HS-27A (cell line): ENCODE data around the gene SCGB3A2.

Source experiments
- DNase-seq: peaks from one replicate; pipeline ENCODE4 v3.0.0-alpha.2; 2012; ENCODE audit warnings: low read depth, missing footprints

Gene SCGB3A2, protein sequence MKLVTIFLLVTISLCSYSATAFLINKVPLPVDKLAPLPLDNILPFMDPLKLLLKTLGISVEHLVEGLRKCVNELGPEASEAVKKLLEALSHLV

DNA sequence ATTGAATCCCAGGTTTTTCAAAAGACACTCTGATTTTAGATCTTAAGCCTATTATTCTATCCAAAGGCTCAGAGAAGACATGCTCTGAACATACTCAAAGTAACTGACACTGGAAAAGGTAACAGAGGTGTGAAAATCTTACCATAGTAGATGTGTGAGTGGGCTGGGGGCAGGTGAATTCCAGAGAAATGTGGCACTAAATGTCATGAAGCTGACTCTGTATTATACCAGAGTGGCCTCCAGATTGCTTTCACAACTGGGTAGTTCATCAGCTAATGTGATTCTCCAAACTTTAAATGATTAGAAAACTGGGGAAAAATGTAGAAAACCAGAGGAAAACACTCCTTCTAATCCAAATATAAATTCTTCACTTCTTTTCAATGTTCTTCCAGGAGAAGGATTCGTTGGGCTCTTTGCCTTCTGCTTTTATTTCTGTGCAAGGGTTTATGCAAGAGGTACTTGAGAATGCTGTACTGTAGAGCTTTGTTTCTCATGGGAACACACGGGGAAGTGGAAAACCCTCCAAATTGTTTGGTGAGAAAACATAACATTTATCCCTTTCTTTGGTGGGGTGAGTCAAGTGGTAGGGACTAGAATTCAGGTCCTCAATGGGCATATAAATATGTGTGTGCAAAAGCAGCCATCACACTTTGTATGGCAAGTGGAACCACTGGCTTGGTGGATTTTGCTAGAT lies at the start of gene SCGB3A2:
TSS of gene SCGB3A2 (plus strand) at position 646 of the 694 bp plus-strand sequence. CDS start 93 bp downstream, outside the sequence.
- no peak for DNase-seq

DNA sequence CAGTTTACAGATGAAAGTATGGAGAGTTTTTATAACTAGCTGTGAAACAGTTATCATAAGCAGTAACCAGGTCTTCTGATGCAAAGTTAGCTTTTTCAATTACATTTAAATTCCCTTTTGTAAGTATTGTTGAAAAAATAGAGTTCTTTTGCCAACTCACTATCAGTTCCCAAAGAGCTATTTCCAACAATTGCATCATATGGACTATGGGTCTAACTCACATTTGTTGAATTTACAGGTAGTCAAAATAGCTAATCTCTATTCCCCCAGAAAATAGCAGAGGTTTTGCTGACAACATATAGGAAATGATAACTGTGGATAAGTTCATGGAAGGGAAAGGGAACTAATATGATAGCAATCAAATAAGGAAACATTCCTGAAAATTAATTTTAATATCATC lies 48.5 kb upstream of the SCGB3A2 start:
- no peak for DNase-seq

DNA sequence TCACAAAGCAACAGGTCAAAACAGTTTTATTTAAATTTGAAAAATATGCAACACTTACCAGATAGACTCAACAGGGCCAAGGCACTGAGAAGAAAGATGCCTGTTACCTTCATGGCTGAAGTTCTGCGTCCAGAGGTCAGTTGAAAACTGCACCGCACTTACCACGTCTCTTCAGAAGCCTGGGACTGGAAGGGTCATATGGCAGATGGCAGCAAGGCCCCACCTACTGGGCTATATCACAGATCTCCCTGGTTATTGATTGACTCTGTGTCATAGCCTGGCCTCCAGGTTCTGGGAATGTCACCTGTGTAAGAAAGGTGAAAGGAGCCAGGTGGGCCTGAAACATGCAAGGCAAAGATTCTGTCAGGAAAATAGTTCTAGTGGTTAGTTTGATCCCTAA lies 47.0 kb upstream of the SCGB3A2 start, which contains the start of gene SPINK1:
TSS of gene SPINK1 (minus strand) at position 207 of the 400 bp plus-strand sequence. CDS start at position 113, 94 bp downstream.
- DNase-seq = no peak

DNA sequence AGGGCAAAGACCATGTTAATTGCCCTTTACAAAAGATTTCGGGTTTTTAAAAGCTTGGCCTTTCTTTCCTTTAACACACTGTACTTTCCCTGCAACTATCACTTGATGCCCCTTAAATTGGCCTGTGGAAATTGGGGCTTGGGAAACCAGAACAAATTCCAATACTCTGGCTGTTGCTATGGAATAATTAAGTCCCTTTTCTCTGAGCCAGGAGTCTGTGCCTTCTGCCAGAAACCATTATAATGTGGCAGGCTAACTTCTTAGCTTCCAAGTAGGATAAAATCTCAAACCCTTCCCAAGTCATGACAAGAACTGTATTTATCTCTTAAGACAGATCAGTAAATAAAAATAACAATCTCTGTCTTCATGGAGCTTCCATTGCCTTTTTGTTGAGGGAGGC lies 46.0 kb upstream of the SCGB3A2 start:
- DNase-seq = no peak

DNA sequence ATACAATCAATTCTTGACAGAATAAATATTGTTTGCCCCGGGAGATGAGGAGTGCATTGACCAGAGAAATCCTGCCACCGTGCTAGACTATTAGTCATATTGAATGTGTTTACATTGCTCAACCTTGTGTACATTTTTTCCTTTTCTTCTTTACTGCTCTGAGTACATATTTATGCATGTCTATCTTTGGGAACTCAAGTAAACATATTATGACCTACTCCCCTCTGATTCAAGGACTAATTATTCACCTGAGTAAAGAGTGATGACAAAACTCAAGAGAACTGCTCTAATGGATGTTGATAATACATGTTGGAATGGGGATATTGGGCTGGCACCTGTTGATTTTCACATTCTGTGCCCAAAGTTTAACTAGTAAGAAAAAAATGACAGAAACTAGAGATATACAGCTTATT lies 43.1 kb upstream of the SCGB3A2 start:
- no peak for DNase-seq

DNA sequence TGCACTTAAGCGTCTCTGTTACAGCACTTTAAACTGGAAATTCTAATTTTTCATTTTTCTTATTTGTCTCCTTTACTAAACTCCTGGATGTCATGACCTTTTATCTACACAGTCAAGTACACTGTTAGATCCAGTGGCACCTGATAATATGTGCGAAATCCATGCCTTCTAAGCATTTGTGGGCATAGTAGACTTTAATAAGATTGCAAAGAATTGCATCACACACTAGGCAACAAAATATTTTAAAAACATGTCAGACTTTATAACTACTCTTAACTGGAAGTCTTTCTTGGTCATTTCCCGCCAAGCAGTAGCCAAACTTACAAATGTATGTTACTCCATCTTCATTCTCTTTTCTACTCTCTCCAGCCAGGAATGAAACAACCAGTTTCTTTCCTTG lies 42.1 kb upstream of the SCGB3A2 start:
- no peak for DNase-seq

DNA sequence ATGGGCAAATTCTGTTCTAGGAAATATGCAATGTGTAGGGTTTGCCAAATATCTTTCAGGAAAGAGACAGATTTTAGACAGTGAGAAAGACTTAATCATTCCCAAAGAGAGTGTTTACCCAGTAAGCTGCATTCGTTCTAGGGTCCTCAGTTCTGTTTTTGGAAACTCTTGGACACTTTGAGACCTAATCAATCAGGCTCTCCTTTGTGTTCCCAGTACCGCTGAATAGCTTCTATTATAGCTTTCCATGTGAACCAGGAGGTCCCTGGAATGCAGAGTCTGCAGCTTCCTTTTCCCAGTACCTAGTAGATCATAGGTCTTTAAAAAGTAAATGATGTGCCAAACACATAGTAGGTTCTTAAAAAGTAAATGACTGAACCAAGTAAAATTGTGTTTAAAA lies 35.6 kb upstream of the SCGB3A2 start:
- DNase-seq = no peak

DNA sequence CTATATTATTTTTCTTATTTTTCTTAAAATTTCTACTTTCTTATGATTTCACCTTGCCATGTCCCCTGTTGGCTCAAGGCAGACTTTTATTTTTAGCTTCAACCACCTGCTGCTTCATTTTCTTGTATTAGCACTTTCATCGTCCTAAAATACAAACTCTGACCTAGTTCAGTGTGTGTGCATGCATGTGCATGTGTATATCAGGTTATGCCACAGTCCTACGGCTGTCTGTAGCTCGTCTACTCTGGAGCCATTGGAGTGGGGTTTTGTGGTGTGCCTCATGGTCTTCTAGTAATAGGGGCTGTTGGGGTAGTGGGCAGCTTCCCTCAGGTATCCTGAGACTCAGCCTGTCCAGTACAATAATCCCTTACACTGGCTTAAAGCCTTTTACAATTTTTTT lies 33.7 kb upstream of the SCGB3A2 start:
- DNase-seq = no peak

DNA sequence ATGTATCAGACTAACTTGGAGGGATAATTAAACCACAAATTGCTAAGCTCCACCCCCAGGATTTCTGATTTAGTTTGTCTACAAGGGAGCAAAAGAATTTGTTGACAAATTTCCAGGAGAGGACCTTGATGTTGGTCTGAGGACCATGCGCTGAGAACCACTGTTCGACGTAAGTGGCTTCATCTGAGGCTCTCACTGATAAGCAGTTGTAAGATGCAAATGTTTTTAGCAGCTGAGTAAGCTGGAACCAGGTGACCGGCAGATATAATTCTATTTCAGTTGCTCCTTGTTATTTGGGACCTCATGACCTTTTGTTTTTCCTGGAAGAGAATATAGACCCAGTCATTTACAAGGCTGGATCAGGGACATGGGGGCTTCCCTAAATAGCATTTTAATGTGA lies 32.9 kb upstream of the SCGB3A2 start:
- DNase-seq = no peak

DNA sequence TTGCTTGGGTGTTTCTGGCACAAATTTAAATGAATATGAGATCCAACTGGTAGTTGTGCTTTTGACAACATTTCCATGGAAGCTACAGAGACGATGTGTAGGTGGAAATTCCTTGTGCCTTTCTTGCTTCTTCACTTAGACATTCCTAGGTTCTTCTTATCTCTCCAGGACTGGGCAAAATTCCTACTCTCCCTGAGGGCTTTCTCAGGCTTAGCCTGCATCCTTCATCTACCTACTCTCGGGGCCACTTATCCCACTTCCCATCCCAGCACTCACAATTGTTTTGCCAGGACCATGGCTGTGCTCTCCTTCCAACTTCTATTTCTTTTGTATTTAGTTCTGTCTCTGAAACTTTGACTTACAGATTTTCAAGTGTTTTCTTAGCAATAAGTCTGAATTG lies 29.3 kb upstream of the SCGB3A2 start:
- no peak for DNase-seq

DNA sequence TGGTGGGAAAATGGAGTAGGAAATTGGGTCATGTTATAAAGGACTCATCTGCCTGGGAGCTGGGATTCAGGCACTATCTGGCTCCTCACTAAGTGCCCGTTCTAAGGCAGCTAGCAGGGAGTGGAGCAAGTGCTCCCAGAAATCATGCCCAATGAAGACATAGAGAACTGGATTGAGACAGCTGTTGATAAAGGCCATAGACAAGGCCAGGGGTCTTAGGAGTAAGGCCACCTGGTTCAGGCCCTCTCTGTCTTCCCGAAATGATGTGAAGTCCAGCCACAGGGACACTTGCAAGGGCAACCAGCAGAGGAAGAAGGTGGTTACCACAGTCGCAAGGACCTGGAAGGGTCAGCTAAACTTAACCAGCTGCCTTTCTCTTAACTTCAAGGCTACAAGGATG lies 26.9 kb upstream of the SCGB3A2 start:
- DNase-seq = no peak

DNA sequence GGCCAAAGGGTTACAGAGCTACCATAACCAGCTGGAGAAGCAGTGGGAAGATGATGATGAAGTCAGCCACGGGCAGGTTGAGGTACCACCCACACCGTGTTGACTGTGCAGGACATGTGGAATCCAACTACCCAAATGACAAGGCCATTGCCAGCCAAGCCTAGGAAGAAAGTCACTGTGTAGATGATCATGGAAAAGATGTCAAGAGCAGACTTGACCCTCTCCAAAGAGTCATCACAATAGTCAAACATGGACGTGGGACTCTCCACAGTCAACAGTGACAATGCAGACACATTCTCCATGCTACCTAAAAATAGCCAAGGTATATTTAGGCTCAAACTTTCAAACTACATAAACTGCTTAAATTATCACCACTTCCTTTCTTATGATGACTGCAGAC lies 26.1 kb upstream of the SCGB3A2 start:
- no peak for DNase-seq

DNA sequence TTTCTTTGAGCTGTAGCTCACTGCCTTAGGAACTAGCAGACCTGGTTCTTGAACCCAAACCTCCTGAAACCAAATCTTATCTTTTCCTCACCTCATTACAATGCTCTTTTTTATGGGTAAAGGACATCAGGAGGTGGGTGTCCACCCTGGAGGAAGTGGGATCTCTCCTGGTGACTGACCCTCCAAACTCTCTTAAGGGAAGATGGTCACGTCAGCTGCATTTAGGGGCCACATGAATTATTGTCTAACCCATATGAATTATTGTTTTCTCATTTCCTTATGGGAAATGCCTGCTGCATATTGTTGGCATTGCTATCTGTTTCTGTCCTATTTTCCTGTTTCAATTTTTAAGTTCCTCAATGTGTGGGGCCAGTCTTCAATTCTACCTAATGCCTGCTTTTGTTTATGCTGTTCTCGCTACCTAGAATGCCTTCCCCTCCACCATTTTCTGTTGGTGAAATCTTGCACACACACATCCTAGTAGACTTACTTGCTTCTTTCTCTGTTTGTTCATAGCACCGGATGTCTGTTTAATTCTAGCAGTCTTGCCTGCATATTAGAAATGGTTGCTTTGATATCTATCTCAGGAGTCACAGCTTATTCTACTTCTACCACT lies 25.0 kb upstream of the SCGB3A2 start:
- no peak for DNase-seq

DNA sequence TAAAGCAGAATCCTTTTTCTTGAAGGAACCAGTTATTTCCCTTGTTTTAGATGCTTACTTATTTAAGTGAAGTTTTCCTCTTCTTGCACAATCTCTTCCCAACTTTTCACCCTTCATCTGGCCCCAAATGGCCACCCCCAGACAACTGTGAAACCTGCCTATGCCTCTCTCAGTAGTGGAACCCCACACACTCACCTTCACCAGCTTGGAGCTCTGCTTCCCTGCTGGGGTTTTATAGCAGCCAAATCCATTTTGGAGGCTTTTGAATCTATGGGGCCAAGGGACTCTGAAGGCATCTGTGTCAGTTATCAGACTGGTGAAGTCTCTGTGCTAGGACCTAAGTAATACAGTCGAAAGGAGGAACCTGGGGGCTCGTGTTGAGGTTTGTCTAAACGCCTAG lies 24.2 kb upstream of the SCGB3A2 start:
- no peak for DNase-seq

DNA sequence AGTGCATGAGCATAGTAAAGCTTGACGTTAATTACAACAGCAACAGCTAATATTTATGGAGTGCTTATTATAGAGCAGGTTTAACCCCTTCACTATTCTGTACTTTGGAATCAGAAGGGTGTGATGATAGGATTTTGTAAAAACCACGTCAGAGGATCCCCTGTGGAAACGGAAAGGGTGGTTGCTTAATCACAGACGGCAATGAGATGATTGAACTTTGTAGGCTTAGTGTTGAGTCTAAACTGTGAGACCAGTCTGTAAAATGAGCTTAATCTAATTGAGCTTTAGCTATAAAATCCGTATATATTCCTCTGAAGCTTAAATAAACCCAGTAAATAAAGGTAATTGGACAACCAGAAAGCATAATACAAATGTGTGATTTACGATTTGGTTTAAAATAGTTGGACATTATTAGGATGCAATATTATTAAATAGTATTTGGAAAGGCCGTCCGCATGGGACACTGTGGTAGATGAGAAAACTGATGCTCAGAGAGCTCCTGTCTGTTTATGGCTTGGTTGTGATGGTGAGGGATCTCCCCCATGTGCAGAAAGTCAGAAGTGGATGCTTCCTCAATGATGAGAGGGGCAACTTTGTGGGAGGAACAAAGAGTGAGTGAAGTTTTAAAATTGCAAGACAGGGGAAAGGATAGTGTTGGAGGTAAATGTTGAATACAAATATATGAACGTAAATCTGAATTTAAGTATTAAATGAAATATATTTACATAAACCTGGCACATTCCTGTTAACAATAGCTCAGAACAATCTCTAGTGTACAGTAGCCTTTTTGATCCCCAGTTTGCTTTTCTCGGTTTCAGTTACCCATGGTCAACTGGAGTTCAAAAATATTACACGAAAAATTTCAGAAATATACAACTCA lies 23.4 kb upstream of the SCGB3A2 start:
- DNase-seq = no peak

DNA sequence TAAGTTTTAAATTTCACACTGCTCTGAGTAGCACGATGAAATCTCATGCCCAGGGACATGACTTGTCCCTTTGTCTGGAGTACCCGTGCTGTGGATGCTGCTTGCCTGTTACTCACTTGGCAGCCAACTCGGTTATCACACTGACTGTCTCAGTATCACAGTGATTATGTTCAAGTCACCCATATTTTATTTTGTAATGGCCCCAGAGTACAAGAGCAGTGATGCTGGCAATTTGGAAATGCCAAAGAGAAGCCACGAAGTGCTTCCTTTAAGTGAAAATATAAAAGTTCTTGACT lies 22.8 kb upstream of the SCGB3A2 start:
- DNase-seq = no peak

DNA sequence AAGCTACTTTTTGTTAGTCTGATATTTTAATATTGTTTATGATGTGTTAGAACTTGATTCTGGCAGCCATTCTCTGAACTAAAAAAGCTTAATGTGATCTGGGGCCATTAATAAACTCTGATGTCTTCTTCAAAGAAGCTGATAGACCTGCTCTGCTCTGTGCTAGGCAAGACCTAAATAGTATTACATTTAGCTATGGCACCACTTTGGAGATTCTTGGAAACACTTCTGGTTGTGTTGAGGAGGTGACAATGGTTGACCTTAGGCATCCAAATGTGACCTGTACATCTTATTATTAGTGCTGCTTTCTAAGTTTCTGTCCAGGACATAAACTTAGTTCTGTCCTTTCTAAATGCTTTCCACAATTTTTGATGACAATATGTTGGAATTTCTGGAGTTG lies 21.7 kb upstream of the SCGB3A2 start:
- DNase-seq = no peak

DNA sequence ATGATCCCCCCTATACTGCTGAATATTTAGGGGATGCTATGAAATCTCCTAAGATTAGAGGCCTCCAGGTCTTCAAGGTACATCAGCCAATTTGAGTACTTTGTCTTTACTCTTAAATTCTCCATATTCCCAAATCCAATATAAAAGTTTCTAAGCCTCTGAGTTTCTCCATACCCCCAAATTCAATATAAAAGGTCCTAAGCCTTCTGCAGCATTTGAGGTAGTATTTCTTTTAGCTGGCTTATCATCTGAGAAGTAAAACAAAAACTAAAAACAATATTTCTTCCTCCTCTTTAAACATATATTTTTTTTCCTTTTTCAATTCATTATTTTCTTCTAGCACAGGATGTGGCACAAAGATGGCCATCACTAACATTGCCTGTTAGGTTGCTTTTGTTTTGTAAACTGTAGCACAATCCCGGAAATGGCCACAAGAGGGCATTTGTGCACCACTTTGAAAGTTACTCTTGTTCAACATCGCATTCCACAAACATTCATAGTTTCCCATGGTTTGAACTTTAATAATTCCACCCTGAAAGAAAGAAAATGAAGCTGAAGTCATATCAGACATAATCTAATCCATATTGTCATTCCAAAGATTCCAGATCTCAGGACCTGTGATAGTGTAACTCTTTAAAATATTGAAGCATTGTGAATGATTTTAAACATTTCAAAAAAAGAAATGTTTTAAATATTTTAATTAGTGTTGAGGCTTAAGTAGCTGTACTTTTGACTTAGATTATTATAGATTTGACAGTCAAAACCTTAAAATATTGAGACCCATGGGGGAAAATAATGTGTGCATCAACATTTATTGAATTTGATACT lies 21.0 kb upstream of the SCGB3A2 start:
- DNase-seq = peak; percentile 29

DNA sequence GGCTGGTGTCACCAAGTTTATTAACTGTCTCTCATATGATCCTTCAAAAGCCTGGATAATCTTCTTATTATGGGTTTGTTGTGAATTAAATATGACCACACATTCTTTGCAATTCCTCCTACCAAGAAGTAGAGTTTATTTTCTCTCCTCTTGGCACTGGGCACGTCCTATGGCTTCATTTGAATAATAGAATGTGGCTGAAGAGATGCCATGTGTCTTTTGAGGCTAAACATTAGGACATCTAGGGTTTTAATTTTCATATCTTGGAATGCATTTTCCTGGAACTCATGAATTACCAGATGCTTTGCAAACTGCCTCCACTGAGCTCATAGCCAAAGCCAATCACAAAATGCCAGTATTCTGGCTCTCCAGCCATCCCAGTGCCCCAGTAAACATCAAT lies 19.9 kb upstream of the SCGB3A2 start:
- DNase-seq = no peak

DNA sequence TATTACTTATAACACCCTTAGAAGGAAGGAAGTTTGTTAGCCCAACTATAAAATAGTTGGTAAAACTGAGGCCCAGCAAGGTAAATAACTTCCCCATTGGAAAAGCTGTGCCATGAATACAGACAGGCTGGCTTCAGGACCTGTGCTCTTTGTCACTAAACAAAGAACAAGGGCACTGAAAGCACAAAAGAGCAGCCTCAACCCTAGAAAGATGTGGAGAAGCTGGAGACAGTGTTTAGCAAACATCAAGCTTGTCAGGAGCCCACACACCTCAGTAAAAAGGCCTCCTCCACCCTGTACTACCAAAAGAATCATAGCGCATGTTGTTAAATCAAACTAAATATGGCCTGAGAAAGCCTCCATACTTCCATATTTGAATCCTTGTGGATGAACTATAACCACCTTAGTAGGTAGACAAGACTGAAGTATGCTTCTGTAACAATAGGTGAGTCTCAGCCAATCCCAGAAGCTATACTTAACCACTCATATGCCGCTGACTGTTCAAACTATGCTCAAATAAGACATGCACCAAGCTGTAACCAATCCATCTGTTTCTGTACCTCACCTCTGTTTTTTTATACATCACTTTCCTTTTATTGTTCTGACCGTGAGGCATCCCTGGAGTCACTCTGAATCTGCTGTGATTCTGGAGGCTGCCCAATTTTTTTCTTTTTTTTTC lies 18.4 kb upstream of the SCGB3A2 start:
- no peak for DNase-seq

DNA sequence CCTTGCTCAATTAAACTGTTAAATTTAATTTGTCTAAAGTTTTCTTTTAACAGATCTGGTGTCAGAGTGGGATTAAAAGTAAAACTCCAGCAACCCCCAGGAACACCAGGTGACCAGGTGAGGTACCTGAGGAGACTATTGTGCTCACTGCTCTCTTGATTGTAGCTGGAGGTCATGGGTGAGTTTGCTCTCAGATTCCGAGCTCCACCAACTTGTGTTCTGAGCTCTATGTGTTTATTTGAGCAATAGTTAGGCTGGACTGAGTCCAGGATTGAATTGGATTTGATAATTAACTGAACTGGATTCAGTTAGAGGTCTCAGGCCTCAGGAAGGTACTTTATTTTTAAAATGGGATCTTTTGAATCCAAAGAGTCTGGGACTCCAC lies 17.9 kb upstream of the SCGB3A2 start:
- DNase-seq = no peak
